Measurements from ENCODE around the gene PRKG1. TPM values are rescaled to one million over a fixed set of nuclear protein-coding genes. Genes with fewer than 3 reads are reported as not detected.

PRKG1 gene
- total and polyA plus RNA-seq, 2 of the 8 experiments (the other 6 are each of a cell fraction or from before 2014, with no cell fraction given) = 4.2 to 15.2 TPM

GRCh38 chr10:51188866-51189265 lies 114.6 kb downstream of the PRKG1 start:
- Histone ChIP-seq H2BK120ac (replicated peaks; ENCODE audit: low read depth, low read length) (no peak overlapping the region), H3K9ac (replicated peaks in 1 of 4; ENCODE audit: extremely low read depth in 1 of 4, low read depth in 3 of 4, low read length in 3 of 4) (no peak overlapping the region), H3K18ac (ENCODE audit: extremely low read depth, low read length) (no peak overlapping the region), H3K36me3 (ENCODE audit: control insufficient read depth in 2 of 4, insufficient read depth in 4 of 4, low read length in 3 of 4) (no peaks in the 10 kb centered on the region), H2AK5ac (ENCODE audit: low read depth, low read length) (no peak overlapping the region), H3K56ac (replicated peaks; ENCODE audit: insufficient read length, low read depth, low read length) (no peak overlapping the region), H3K4me3 (ENCODE audit: extremely low read depth in 1 of 4, insufficient read depth in 2 of 4, low read depth in 3 of 4, low read length in 4 of 4) (no peak overlapping the region), H3K4ac (replicated peaks; ENCODE audit: insufficient read length, low read depth, low read length) (no peak overlapping the region), H3K27ac (ENCODE audit: low read depth, low read length) (no peak overlapping the region), H3K4me1 (replicated peaks in 1 of 4; ENCODE audit: control insufficient read depth in 3 of 4, insufficient read depth in 4 of 4, low read length in 3 of 4) (no peaks in the 10 kb centered on the region), H4K8ac (ENCODE audit: extremely low read depth, insufficient read depth, low read length) (no peak overlapping the region), H3K9me3 (ENCODE audit: insufficient read depth in 2 of 2, low read depth in 1 of 2, low read length in 1 of 2) (no peaks in the 10 kb centered on the region), H3K23me2 (ENCODE audit: low read depth, low read length) (no peaks in the 10 kb centered on the region; the same call in 1 of the 2 replicates), H3K23ac (ENCODE audit: insufficient read length) (no peak overlapping the region), H3K27me3 (replicated peaks in 1 of 4; ENCODE audit: control insufficient read depth in 3 of 4, extremely low read depth in 1 of 4, insufficient read depth in 3 of 4, low read length in 3 of 4) (no peaks in the 10 kb centered on the region), H3K79me1 (ENCODE audit: low read depth, low read length) (no peaks in the 10 kb centered on the region), H3K79me2 (ENCODE audit: control insufficient read depth in 1 of 2, insufficient read depth in 2 of 2, low read length in 2 of 2) (no peaks in the 10 kb centered on the region), H4K5ac (ENCODE audit: insufficient read length, low read depth, low read length) (no peak overlapping the region), H2BK5ac (ENCODE audit: low read depth, low read length) (no peak overlapping the region), H4K91ac (replicated peaks; ENCODE audit: insufficient read length, low read length) (no peak overlapping the region), H2BK12ac (ENCODE audit: low read depth, low read length) (no peak overlapping the region), H2AFZ (ENCODE audit: low read length) (no peak overlapping the region), H2BK20ac (ENCODE audit: low read length) (no peak overlapping the region), H2BK15ac (ENCODE audit: low read length) (no peak overlapping the region), H3K4me2 (ENCODE audit: insufficient read depth in 1 of 2, low read depth in 2 of 2, low read length in 2 of 2) (no peak overlapping the region), H4K20me1 (replicated peaks in 1 of 2; ENCODE audit: control insufficient read depth in 1 of 2, insufficient read depth in 2 of 2, low read length in 2 of 2) (no peaks in the 10 kb centered on the region), H3K14ac (ENCODE audit: insufficient read length) (no peak overlapping the region)
- ChIA-PET POLR2A (ENCODE audit: partially characterized antibody) (no interaction called here), CTCF (ENCODE audit: partially characterized antibody) (no interaction called here)
- DNase-seq (ENCODE audit: low read depth in 1 of 2, low spot score in 2 of 2) (no peak), FAIRE-seq (no peak)
- 89% methylated on average over 2 of the region's 2 CpGs; no CpG with 5 or more reads in 1 of the 2 experiments for WGBS, 2 experiments (ENCODE audit: extremely low coverage in 1 of 2, insufficient coverage in 1 of 2, insufficient read length in 1 of 2, insufficient replicate concordance in 2 of 2, low coverage in 1 of 2, low lambda C conversion rate in 2 of 2, missing lambda C conversion rate in 1 of 2)
- TF ChIP-seq SP4 (IDR thresholded peaks at IDR 0.05; ENCODE audit: low read length) (no peak), CBX8 (IDR thresholded peaks at IDR 0.05; ENCODE audit: borderline replicate concordance, low read depth, low read length) (no peak)
- TF ChIP-seq, protein P1, sequence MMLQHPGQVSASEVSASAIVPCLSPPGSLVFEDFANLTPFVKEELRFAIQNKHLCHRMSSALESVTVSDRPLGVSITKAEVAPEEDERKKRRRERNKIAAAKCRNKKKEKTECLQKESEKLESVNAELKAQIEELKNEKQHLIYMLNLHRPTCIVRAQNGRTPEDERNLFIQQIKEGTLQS (IDR thresholded peaks at IDR 0.05; ENCODE audit: insufficient read depth, low read depth, low read length) = no peak

Measured in H1 (cell line).